CD4-positive, alpha-beta T cell (primary cell): Measurements from ENCODE around the gene PDE10A. TPM values are rescaled to one million over a fixed set of nuclear protein-coding genes. Genes with fewer than 3 reads are reported as not detected.

Experiments used
- ATAC-seq: fragments of 200-7000 bp; cut with Tn5 transposase; one replicate; pipeline ENCODE4 v1.10.0; 2022; ENCODE audit warnings: mild to moderate bottlenecking; ENCODE audit not compliant: poor library complexity
- CTCF ChIA-PET: fragments of 350-600 bp; sonication (Branson Sonifier 250); formaldehyde crosslinking; loops from one replicate; lab custom pipeline; 2021; ENCODE audit warnings: antibody characterized with exemption, inconsistent platforms; lab: Charles Lee
- POLR2A ChIA-PET: fragments of 350-600 bp; sonication (Branson Sonifier 250); formaldehyde crosslinking; loops from one replicate; lab custom pipeline; 2021; ENCODE audit warnings: antibody characterized with exemption, inconsistent platforms; lab: Charles Lee
- DNase-seq, 14 experiments: peaks; one replicate each; pipeline ENCODE4 v3.0.0-alpha.2; 2013 to 2020; ENCODE audit warnings: mixed read lengths in 2 of 14
- H3K27ac ChIP-seq, 2 donors: one replicate each; pipeline versions ENCODE4 v1.5.1 to v1.7.0; 2013; ENCODE audit warnings: low read length in 2 of 2, low read depth in 1 of 2, mild to moderate bottlenecking in 1 of 2
- H3K27me3 ChIP-seq, 2 experiments: 1 replicate in 1 of 2; 2 replicates in 1 of 2; pipeline versions ENCODE4 v1.6.1 to v1.7.0; 2013; ENCODE audit warnings: low read length in 2 of 2, control low read depth in 1 of 2, mild to moderate bottlenecking in 1 of 2, moderate library complexity in 1 of 2; ENCODE audit not compliant: insufficient read depth in 2 of 2, control insufficient read depth in 1 of 2
- H3K36me3 ChIP-seq: one replicate; pipeline ENCODE4 v1.6.1; 2013; ENCODE audit warnings: low read length, control low read depth; ENCODE audit not compliant: insufficient read depth
- H3K4me1 ChIP-seq: one replicate; pipeline ENCODE4 v1.6.1; 2013; ENCODE audit warnings: low read length, control low read depth; ENCODE audit not compliant: insufficient read depth
- H3K4me3 ChIP-seq: one replicate; pipeline ENCODE4 v1.5.1; 2013; ENCODE audit warnings: mild to moderate bottlenecking, low read length, moderate library complexity
- H3K9me3 ChIP-seq, 2 experiments: 1 replicate in 1 of 2; 2 replicates in 1 of 2; pipeline versions ENCODE4 v1.6.1 to v1.7.0; 2013; ENCODE audit warnings: low read length in 2 of 2, mild to moderate bottlenecking in 2 of 2, control low read depth in 1 of 2, moderate library complexity in 1 of 2; ENCODE audit not compliant: control insufficient read depth in 1 of 2, insufficient read depth in 1 of 2
- H3K27ac Mint-ChIP-seq: one replicate; pipeline ENCODE4 v1.8.0; 2020; ENCODE audit warnings: mixed read lengths
- H3K27me3 Mint-ChIP-seq: one replicate; pipeline ENCODE4 v1.8.0; 2021; ENCODE audit warnings: mixed read lengths
- H3K36me3 Mint-ChIP-seq: one replicate; pipeline ENCODE4 v1.8.0; 2021; ENCODE audit warnings: low read depth, mixed read lengths
- H3K4me1 Mint-ChIP-seq: one replicate; pipeline ENCODE4 v1.8.0; 2021; ENCODE audit warnings: low read depth, mixed read lengths
- H3K4me3 Mint-ChIP-seq: one replicate; pipeline ENCODE4 v1.8.0; 2020; ENCODE audit warnings: mild to moderate bottlenecking, mixed read lengths
- H3K9me3 Mint-ChIP-seq: one replicate; pipeline ENCODE4 v1.8.0; 2020; ENCODE audit warnings: mixed read lengths
- CTCF ChIP-seq: fragments of 200-600 bp; IDR thresholded peaks from one replicate; pipeline ENCODE4 v1.8.0; 2022; ENCODE audit warnings: antibody characterized with exemption, mild to moderate bottlenecking
- intact Hi-C, 2 experiments: fragments of 100-400 bp; cut with DNase I in 1 of 2; cut with micrococcal nuclease in 1 of 2; formaldehyde crosslinking; loops; one replicate each; pipeline versions ENCODE4 v1.15.1 to v1.9.0; 2023 to 2025; cut with DNase I, micrococcal nuclease
- total RNA-seq, 174 experiments: library from RNA in 2 of 174; stranded (reverse) in 2 of 174; gene quantifications; one replicate each; pipeline ENCODE4 v1.2.3 and lab custom pipeline; 2021 to 2026

Gene PDE10A
- total RNA-seq, 2 experiments from 2014 or later, result not detected

DNA sequence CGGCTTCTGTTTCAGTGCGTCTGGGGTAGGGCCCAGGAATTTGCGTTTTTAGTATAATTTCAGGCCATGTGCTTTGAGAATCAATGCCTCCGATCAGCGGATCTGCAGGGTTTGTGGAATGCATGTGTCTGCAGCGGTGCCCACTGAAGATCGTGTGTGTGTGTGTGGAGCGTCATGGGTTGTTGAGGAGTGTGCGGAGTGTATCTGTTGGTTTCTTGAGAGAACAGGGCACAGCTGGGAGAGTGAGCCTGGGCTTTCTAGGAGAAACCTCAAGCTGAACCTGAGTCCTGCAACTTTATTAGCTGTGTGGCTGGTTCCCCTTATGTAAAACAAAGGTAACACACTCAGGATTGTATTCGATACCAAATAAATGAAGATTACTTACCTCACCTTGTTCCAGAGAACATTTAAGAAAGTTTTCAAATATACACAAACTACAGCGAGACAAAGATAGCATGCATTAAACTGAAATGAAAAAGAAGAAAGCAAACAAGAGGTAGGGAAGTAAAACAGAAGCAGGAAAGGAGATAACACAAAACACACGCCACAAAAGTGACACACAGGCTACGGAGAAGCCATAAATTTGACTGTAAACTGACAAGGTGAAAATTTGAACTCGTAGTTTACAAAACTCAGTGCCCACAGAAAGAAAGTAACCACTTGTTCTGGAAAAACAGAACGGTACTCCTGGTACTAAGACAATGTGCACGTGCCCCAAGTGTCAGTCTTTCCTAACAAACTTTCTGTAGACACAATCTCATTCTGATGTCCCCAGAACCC, 28.8 kb downstream of the PDE10A start:
- Histone ChIP-seq H3K4me3 (no peak overlapping the region), H3K27me3 (no peaks in the 10 kb centered on the region), H3K27ac (no peak overlapping the region), H3K36me3 (no peaks in the 10 kb centered on the region), H3K9me3 (no peaks in the 10 kb centered on the region), H3K4me1 (no peaks in the 10 kb centered on the region)
- ChIA-PET POLR2A (no interaction called here), CTCF (no interaction called here)
- Mint-ChIP-seq H3K27ac (no peak overlapping the region), H3K27me3 (peaks cover 33% of the 10 kb centered on the region), H3K9me3 (no peaks in the 10 kb centered on the region), H3K4me1 (no peaks in the 10 kb centered on the region), H3K36me3 (no peaks in the 10 kb centered on the region), H3K4me3 (no peak overlapping the region)
- TF ChIP-seq CTCF, result no peak
- DNase-seq, result no peak
- intact Hi-C loops, result no loop called here
- no peak for ATAC-seq

GRCh38 chr6:165632194-165632593, 30.8 kb downstream of the PDE10A start:
- no peak for ATAC-seq
- no peaks in the 10 kb centered on the region for H3K4me1 Mint-ChIP-seq
- Histone ChIP-seq H3K27me3 (no peaks in the 10 kb centered on the region), H3K4me3 (no peak overlapping the region), H3K9me3 (no peaks in the 10 kb centered on the region), H3K36me3 (no peaks in the 10 kb centered on the region), H3K27ac (no peak overlapping the region), H3K4me1 (no peaks in the 10 kb centered on the region)
- ChIA-PET POLR2A (no interaction called here), CTCF (no interaction called here)
- H3K9me3 Mint-ChIP-seq, result no peaks in the 10 kb centered on the region
- no peaks in the 10 kb centered on the region for H3K36me3 Mint-ChIP-seq
- no peak overlapping the region for H3K27ac Mint-ChIP-seq
- DNase-seq, result no peak
- no peak overlapping the region for H3K4me3 Mint-ChIP-seq
- TF ChIP-seq CTCF, result no peak
- intact Hi-C loops, result no loop called here
- H3K27me3 Mint-ChIP-seq, result peaks cover 25% of the 10 kb centered on the region

DNA sequence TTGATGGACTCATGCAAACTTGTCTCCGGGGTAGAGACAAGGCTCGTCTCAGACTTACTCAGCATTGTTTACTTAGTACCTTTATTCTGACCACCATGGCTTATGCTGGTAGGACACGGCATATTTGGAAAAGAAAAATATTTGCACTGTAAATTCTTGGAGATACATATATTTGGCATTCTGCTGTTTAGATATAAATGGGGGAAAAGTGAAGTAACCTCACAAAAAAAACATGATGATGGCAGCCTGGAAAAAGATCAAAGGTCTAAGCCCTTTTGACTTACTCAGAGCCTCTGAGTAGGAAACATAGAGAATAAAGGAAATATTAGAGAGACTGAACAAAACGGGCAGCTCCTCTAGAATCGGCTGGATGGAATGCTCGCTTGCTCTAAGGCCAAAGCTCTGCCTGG, 32.5 kb downstream of the PDE10A start:
- CTCF ChIA-PET, result no interaction called here
- H3K4me1 Mint-ChIP-seq, result no peaks in the 10 kb centered on the region
- H3K4me3 Mint-ChIP-seq, result no peak overlapping the region
- intact Hi-C loops, result no loop called here
- H3K9me3 Mint-ChIP-seq, result no peaks in the 10 kb centered on the region
- Histone ChIP-seq H3K4me1 (no peaks in the 10 kb centered on the region), H3K36me3 (no peaks in the 10 kb centered on the region), H3K27ac (no peak overlapping the region), H3K27me3 (no peaks in the 10 kb centered on the region), H3K4me3 (no peak overlapping the region), H3K9me3 (no peaks in the 10 kb centered on the region)
- no peaks in the 10 kb centered on the region for H3K36me3 Mint-ChIP-seq
- DNase-seq, result no peak
- POLR2A ChIA-PET, result no interaction called here
- ATAC-seq, result no peak
- H3K27me3 Mint-ChIP-seq, result peaks cover 20% of the 10 kb centered on the region
- no peak for TF ChIP-seq CTCF
- no peak overlapping the region for H3K27ac Mint-ChIP-seq
